22Rv1 (cell line): Measurements from ENCODE around the gene FBXL13.

Source experiments
- ZFX ChIP-seq: fragments of 450-650 bp; IDR thresholded peaks from 2 replicates; pipeline ENCODE4 v1.6.1; 2017; ENCODE audit warnings: antibody characterized with exemption, borderline replicate concordance
- TF ChIP-seq, protein P1 (sequence below): fragments of 450-650 bp; IDR thresholded peaks from 2 replicates; pipeline ENCODE4 v1.5.1; 2017; ENCODE audit warnings: mild to moderate bottlenecking

DNA sequence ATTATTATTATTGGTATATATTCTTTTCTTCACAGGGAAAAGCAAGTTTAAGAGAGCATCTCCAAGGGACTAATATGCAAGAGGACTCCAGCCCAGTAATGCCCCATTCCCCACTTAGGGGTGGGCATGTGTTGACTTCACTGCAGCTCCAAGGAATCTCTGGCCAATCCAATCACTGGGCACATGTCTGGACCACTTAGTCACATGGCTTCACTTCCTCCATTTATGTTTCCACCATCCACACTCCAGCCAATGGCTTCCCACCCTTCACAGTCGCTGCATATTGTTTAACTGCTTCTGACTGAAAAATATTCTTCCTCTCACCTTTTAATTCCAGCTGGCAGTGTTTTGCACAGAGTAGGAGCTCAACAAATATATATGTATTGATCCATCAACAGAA, 43.6 kb downstream of the FBXL13 start:
- TF ChIP-seq, protein P1, sequence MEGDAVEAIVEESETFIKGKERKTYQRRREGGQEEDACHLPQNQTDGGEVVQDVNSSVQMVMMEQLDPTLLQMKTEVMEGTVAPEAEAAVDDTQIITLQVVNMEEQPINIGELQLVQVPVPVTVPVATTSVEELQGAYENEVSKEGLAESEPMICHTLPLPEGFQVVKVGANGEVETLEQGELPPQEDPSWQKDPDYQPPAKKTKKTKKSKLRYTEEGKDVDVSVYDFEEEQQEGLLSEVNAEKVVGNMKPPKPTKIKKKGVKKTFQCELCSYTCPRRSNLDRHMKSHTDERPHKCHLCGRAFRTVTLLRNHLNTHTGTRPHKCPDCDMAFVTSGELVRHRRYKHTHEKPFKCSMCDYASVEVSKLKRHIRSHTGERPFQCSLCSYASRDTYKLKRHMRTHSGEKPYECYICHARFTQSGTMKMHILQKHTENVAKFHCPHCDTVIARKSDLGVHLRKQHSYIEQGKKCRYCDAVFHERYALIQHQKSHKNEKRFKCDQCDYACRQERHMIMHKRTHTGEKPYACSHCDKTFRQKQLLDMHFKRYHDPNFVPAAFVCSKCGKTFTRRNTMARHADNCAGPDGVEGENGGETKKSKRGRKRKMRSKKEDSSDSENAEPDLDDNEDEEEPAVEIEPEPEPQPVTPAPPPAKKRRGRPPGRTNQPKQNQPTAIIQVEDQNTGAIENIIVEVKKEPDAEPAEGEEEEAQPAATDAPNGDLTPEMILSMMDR = no peak
- TF ChIP-seq ZFX = no peak
